Measurements from ENCODE around the gene SULT4A1. TPM values are rescaled to one million over a fixed set of nuclear protein-coding genes. Genes with fewer than 3 reads are reported as not detected.

Gene SULT4A1
- total and polyA plus RNA-seq, 9 of the 15 experiments (the other 6 are each of a cell fraction or from before 2014, with no cell fraction given): 0.03 to 0.20 (median 0.09) TPM; not detected in 3

GRCh38 chr22:43830931-43831560 is 31.3 kb downstream of the SULT4A1 start (continued):
- TF ChIP-seq ZNF76 (CRISPR knock-in tag; IDR thresholded peaks at IDR 0.05; ENCODE audit: borderline replicate concordance): no peak
- TF ChIP-seq FIP1L1 (IDR thresholded peaks at IDR 0.05; ENCODE audit: low read depth, low read length, poor library complexity, severe bottlenecking): no peak
- TF ChIP-seq MTA3 (IDR thresholded peaks at IDR 0.05; ENCODE audit: borderline replicate concordance): no peak
- TF ChIP-seq ZNF311 (CRISPR knock-in tag; IDR thresholded peaks at IDR 0.05): no peak
- TF ChIP-seq ATF1 (CRISPR knock-in tag; IDR thresholded peaks at IDR 0.05): no peak
- no peak for TF ChIP-seq ATF1 (tag; IDR thresholded peaks at IDR 0.05)
- no peak for TF ChIP-seq ZNF239 (CRISPR knock-in tag; IDR thresholded peaks at IDR 0.05)
- TF ChIP-seq ZFPM2 (CRISPR knock-in tag; IDR thresholded peaks at IDR 0.05): no peak
- TF ChIP-seq XRCC3 (IDR thresholded peaks at IDR 0.05): no peak
- TF ChIP-seq NFATC3 (IDR thresholded peaks at IDR 0.05): no peak
- no peak for TF ChIP-seq MCM7 (IDR thresholded peaks at IDR 0.05)
- no peak for TF ChIP-seq OTX1 (CRISPR knock-in tag; IDR thresholded peaks at IDR 0.05)
- no peak for TF ChIP-seq UBTF (IDR thresholded peaks at IDR 0.05; ENCODE audit: borderline replicate concordance in 1 of 2, low read depth in 2 of 2, low read length in 2 of 2)
